HepG2 (cell line): ENCODE data around the gene KLHL35. TPM values are rescaled to one million over a fixed set of nuclear protein-coding genes. Genes with fewer than 3 reads are reported as not detected.

Source experiments
- ATAC-seq: fragments of 200-7000 bp; cut with Tn5 transposase; 3 replicates; pipeline ENCODE4 v1.9.1; 2020; ENCODE audit warnings: mild to moderate bottlenecking, moderate library complexity
- BruUV-seq: library from RNA; stranded (reverse); fragments of 400-500 nt; replicated peaks from 2 replicates; lab custom pipeline; 2021; lab: Mats Ljungman, UMichigan
- CTCF ChIA-PET: fragments of 300-600 bp; formaldehyde crosslinking; extraction: SDS; loops from one replicate; lab custom pipeline; 2021; ENCODE audit warnings: low total read pairs, inconsistent platforms, low intra/inter-chr PET ratio; lab: Yijun Ruan, JAX
- POLR2A ChIA-PET: fragments of 350-600 bp; sonication (Branson Sonifier 250); formaldehyde crosslinking; loops from one replicate; lab custom pipeline; 2020; ENCODE audit warnings: antibody characterized with exemption, inconsistent platforms; lab: Yijun Ruan, JAX
- DNase-seq: peaks from one replicate; pipeline ENCODE4 v3.0.0-alpha.2; 2015; ENCODE audit warnings: low spot score
- FAIRE-seq: peaks from 3 replicates; lab custom pipeline; 2011; peaks lifted over from hg19 to GRCh38; lab: Jason Lieb, UNC
- H2AFZ ChIP-seq: one replicate; pipeline ENCODE4 v1.6.1; 2011; ENCODE audit warnings: low read length, inconsistent platforms
- H3K27ac ChIP-seq: fragments of 300-600 bp; 3 replicates; pipeline ENCODE4 v1.8.0; 2011; ENCODE audit warnings: mixed run types, mild to moderate bottlenecking, mixed read lengths, low read length, inconsistent platforms; ENCODE audit not compliant: insufficient read depth; ENCODE audit errors: extremely low read length
- H3K27me3 ChIP-seq, 2 experiments: fragments of 200-600 bp in 1 of 2; 2 replicates in 1 of 2; 3 replicates in 1 of 2; pipeline versions ENCODE4 v1.6.0 to v1.8.0; 2011; ENCODE audit warnings: low read length in 2 of 2, mild to moderate bottlenecking in 2 of 2, moderate library complexity in 2 of 2, inconsistent platforms in 1 of 2; ENCODE audit not compliant: insufficient read depth in 2 of 2, control insufficient read depth in 1 of 2
- H3K36me3 ChIP-seq, 2 experiments: fragments of 200-600 bp in 1 of 2; replicated peaks in 1 of 2; 2 replicates in 1 of 2; 3 replicates in 1 of 2; pipeline versions ENCODE4 v1.5.1 to v1.8.0; 2011; ENCODE audit warnings: low read length in 2 of 2, inconsistent platforms in 1 of 2; ENCODE audit not compliant: insufficient read depth in 2 of 2, control insufficient read depth in 1 of 2
- H3K4me1 ChIP-seq: 2 replicates; pipeline ENCODE4 v1.5.1; 2012; ENCODE audit warnings: low read length, inconsistent platforms; ENCODE audit not compliant: insufficient read depth
- H3K4me2 ChIP-seq: 2 replicates; pipeline ENCODE4 v1.6.0; 2011; ENCODE audit warnings: low read depth, low read length, inconsistent platforms
- H3K4me3 ChIP-seq, 3 experiments: fragments of 200-600 bp in 1 of 3; sonication (generic), shearing (Covaris generic) in 1 of 3; replicated peaks in 1 of 3; 2 replicates each; pipeline ENCODE4 v1.5.1; 2011 to 2016; ENCODE audit warnings: low read length in 3 of 3, inconsistent platforms in 2 of 3, low read depth in 2 of 3, mild to moderate bottlenecking in 2 of 3, control low read depth in 1 of 3, mixed read lengths in 1 of 3; ENCODE audit not compliant: insufficient read depth in 1 of 3
- H3K79me2 ChIP-seq: one replicate; pipeline ENCODE4 v1.6.1; 2011; ENCODE audit warnings: low read length, inconsistent platforms; ENCODE audit not compliant: insufficient read depth
- H3K9ac ChIP-seq: 2 replicates; pipeline ENCODE4 v1.6.0; 2011; ENCODE audit warnings: mild to moderate bottlenecking, low read depth, low read length, inconsistent platforms; ENCODE audit not compliant: insufficient read depth
- H3K9me3 ChIP-seq: 2 replicates; pipeline ENCODE4 v1.5.1; 2012; ENCODE audit warnings: mild to moderate bottlenecking, low read length
- H4K20me1 ChIP-seq: 2 replicates; pipeline ENCODE4 v1.6.0; 2011; ENCODE audit warnings: inconsistent platforms, mild to moderate bottlenecking, low read length, moderate library complexity; ENCODE audit not compliant: insufficient read depth
- CBX1 ChIP-seq: IDR thresholded peaks from one replicate; pipeline ENCODE4 v1.6.1; 2016; ENCODE audit warnings: antibody characterized with exemption, low read depth
- FOXA1 ChIP-seq, 2 experiments: fragments of 450-650 bp in 1 of 2; sonication (generic) in 1 of 2; formaldehyde crosslinking in 1 of 2; IDR thresholded peaks; 2 replicates each; pipeline versions ENCODE4 v1.4.0 to v1.6.1; 2016 to 2020; ENCODE audit warnings: missing genetic modification reagents in 1 of 2
- HMGA1 ChIP-seq: sonication (generic); formaldehyde crosslinking; conservative IDR thresholded peaks from 2 replicates; pipeline ENCODE4 v1.4.0; 2020; ENCODE audit warnings: missing genetic modification reagents
- HNRNPL ChIP-seq: fragments of 200-400 bp; formaldehyde crosslinking; IDR thresholded peaks from 2 replicates; pipeline ENCODE4 v1.6.1; 2017; ENCODE audit warnings: mild to moderate bottlenecking, low read depth, low read length
- ISX ChIP-seq: sonication (generic); formaldehyde crosslinking; conservative IDR thresholded peaks from 2 replicates; pipeline ENCODE4 v1.5.0; 2020; ENCODE audit warnings: missing genetic modification reagents
- KDM1A ChIP-seq: IDR thresholded peaks from 2 replicates; pipeline ENCODE4 v1.6.1; 2016; ENCODE audit warnings: missing compliant biosample characterization
- NFIB ChIP-seq: sonication (generic); formaldehyde crosslinking; IDR thresholded peaks from 2 replicates; pipeline ENCODE4 v1.9.0; 2021; ENCODE audit warnings: missing genetic modification reagents, mild to moderate bottlenecking, borderline replicate concordance
- PAWR ChIP-seq: sonication (generic); formaldehyde crosslinking; IDR thresholded peaks from 2 replicates; pipeline ENCODE4 v1.4.0; 2020; ENCODE audit warnings: missing genetic modification reagents, mild to moderate bottlenecking, borderline replicate concordance
- SMAD9 ChIP-seq: sonication (generic); formaldehyde crosslinking; IDR thresholded peaks from 2 replicates; pipeline ENCODE4 v1.5.1; 2020; ENCODE audit warnings: mild to moderate bottlenecking, missing genetic modification reagents
- SRSF9 ChIP-seq: fragments of 200-400 bp; formaldehyde crosslinking; IDR thresholded peaks from 2 replicates; pipeline ENCODE4 v1.6.1; 2018; ENCODE audit warnings: borderline replicate concordance, mild to moderate bottlenecking, low read depth, low read length; ENCODE audit not compliant: insufficient read depth, poor library complexity, severe bottlenecking
- ZC3H13 ChIP-seq: sonication (generic); formaldehyde crosslinking; IDR thresholded peaks from 2 replicates; pipeline ENCODE4 v1.8.1; 2023; ENCODE audit warnings: mild to moderate bottlenecking, missing genetic modification reagents, moderate library complexity
- ZFX ChIP-seq: sonication (generic); formaldehyde crosslinking; IDR thresholded peaks from 2 replicates; pipeline ENCODE4 v1.4.0; 2020; ENCODE audit warnings: mild to moderate bottlenecking, low read depth, missing genetic modification reagents, moderate library complexity
- ZNF24 ChIP-seq: fragments of 450-650 bp; IDR thresholded peaks from 2 replicates; pipeline ENCODE4 v1.6.1; 2017; ENCODE audit warnings: antibody characterized with exemption, mild to moderate bottlenecking
- ZNF615 ChIP-seq: sonication (generic); formaldehyde crosslinking; IDR thresholded peaks from 2 replicates; pipeline ENCODE4 v1.5.0; 2020; ENCODE audit warnings: mild to moderate bottlenecking, missing genetic modification reagents, borderline replicate concordance
- WGBS: methylation state at CpG from one replicate; pipeline ENCODE4 v1.1.6; 2017; ENCODE audit warnings: low lambda C conversion rate; 5-methylcytosine and 5-hydroxymethylcytosine counted together
- in situ Hi-C: cut with HindIII; loops from 2 replicates; pipeline ENCODE4 v1.10.0; 2017; ENCODE audit warnings: low pct_unique_long_range_greater_than_20kb; ENCODE audit not compliant: extremely low pct_ligation_motif_present
- intact Hi-C: fragments of 100-400 bp; cut with micrococcal nuclease; formaldehyde crosslinking; loops from one replicate; pipeline ENCODE4 v1.10.0; 2022; ENCODE audit not compliant: unreplicated experiment
- polyA plus RNA-seq, 8 experiments: library from polyadenylated mRNA; depleted of rRNA in 3 of 8; stranded (reverse) in 7 of 8; unstranded in 1 of 8; fragments of >200 nt; fragmentation: Illumina TruSeq in 4 of 8; extraction: Trizol in 4 of 8; gene quantifications; 2 replicates each; pipeline versions ENCODE4 v1.2.1 to v1.2.3, GENCODE V29; 2011 to 2016; ENCODE audit warnings: low read depth in 4 of 8, missing spikeins in 1 of 8, mixed read lengths in 1 of 8; ENCODE audit not compliant: insufficient read depth in 1 of 8
- total RNA-seq, 5 experiments: library from RNA; depleted of rRNA; stranded (reverse); fragments of >200 nt; fragmentation: Illumina TruSeq; extraction: Trizol; gene quantifications; 2 replicates each; pipeline ENCODE4 v1.2.3, GENCODE V29; 2016; ENCODE audit warnings: low read depth in 1 of 5
- TF ChIP-seq, protein P1 (sequence below): IDR thresholded peaks from 2 replicates; pipeline ENCODE4 v1.6.1; 2016; ENCODE audit warnings: missing compliant biosample characterization, missing genetic modification reagents, borderline replicate concordance
- TF ChIP-seq, protein P2 (sequence below): sonication (generic); formaldehyde crosslinking; IDR thresholded peaks from 2 replicates; pipeline ENCODE4 v1.4.0; 2020; ENCODE audit warnings: missing genetic modification reagents

KLHL35 gene
- total and polyA plus RNA-seq, 2 of the 13 experiments (the other 11 are each of a cell fraction or from before 2014, with no cell fraction given): not detected

DNA sequence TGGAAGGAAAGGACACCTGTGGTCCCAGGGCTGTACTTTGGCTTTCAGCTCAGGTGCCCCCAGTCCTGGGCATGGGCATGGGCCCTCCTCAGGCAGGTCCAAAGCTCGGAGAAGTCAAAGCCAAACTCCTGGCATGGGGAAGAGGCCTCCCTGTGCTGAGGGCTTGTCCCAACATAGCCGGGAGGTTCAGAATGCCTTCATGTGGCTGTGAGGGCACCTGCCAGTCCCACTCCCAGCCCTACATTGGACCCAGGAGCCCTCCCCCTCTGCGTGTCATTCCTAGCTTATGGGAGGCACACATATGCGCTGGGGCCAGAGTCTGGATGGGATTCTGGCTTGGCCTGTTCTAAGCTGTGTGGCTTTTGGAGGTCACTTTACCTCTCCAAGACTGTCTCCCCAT, 1.0 kb upstream of the KLHL35 start:
- FAIRE-seq (no peak), ATAC-seq (no peak), DNase-seq (no peak)
- no peak overlapping the region for H3K27ac ChIP-seq
- H3K36me3 ChIP-seq: peaks cover 5 to 28% of the 10 kb centered on the region in 2 experiments; a peak in 2 of 5 replicates
- BruUV-seq: no TSS peak
- ChIA-PET CTCF (no interaction called here), POLR2A (interaction anchor here (1.1 to 2.3 kb wide), 3 partner anchors 21 to 91 kb away, joined by 3 to 6 read pairs (median 3); no protein-coding TSS in a partner anchor)
- no CpG with 5 or more reads among the region's 4 CpGs for WGBS
- H3K9me3 ChIP-seq: no peaks in the 10 kb centered on the region
- TF ChIP-seq ZNF615 (CRISPR knock-in tag) (no peak), HNRNPL (0 out of 2 replicates have a peak, but pooled peaks have one; percentile 17), FOXA1 (IDR thresholded peaks at IDR 0.05) (no peak), FOXA1 (CRISPR knock-in tag; IDR thresholded peaks at IDR 0.05) (no peak), ZC3H13 (CRISPR knock-in tag) (0 out of 2 replicates have a peak, but pooled peaks have one; percentile 9)
- H3K79me2 ChIP-seq: no peaks in the 10 kb centered on the region
- intact Hi-C loops: no loop called here
- H3K4me1 ChIP-seq: peaks cover 35% of the 10 kb centered on the region
- no peak overlapping the region for H3K9ac ChIP-seq
- no peak overlapping the region for H2AFZ ChIP-seq
- no peak overlapping the region for H3K4me2 ChIP-seq
- no peaks in the 10 kb centered on the region for H4K20me1 ChIP-seq
- H3K27me3 ChIP-seq: peaks cover 3 to 22% of the 10 kb centered on the region in 2 experiments; a peak in 4 of 5 replicates
- in situ Hi-C loops: no loop called here
- no peak overlapping the region for H3K4me3 ChIP-seq

DNA sequence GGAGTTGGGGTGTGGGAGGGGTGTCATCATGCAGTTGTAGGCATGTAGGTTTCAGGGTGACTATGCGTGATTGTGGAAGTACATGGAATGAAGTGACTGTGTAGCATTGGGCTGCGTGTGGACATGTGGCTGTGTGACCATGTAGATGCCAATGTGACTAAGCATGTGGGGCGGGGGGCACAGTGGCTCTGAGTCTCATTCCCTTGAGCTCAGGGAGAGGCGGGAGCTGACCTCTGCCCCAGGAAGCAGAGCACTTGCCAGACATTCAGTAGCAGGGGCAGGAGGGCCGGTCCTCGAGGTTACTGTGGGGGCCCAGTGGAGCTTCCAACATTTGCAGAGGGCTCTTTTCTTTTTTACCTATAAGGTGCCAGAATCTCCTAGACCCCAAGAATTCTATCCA, 440 bp upstream of the KLHL35 start:
- ATAC-seq (no peak), DNase-seq (no peak), FAIRE-seq (no peak)
- H3K4me3 ChIP-seq: no peak overlapping the region
- H3K4me2 ChIP-seq: no peak overlapping the region
- no peaks in the 10 kb centered on the region for H3K9me3 ChIP-seq
- peaks cover 4 to 28% of the 10 kb centered on the region in 2 experiments; a peak in 2 of 5 replicates for H3K36me3 ChIP-seq
- ChIA-PET CTCF (no interaction called here), POLR2A (interaction anchor here (1.1 to 2.3 kb wide), 3 partner anchors 20 to 91 kb away, joined by 3 to 6 read pairs (median 3); no protein-coding TSS in a partner anchor)
- H3K9ac ChIP-seq: no peak overlapping the region
- no peak overlapping the region for H2AFZ ChIP-seq
- H3K27me3 ChIP-seq: peaks cover 3 to 25% of the 10 kb centered on the region in 2 experiments; a peak in 4 of 5 replicates
- in situ Hi-C loops: no loop called here
- 58% methylated on average over 6 of the region's 6 CpGs for WGBS
- intact Hi-C loops: no loop called here
- no peak overlapping the region for H3K27ac ChIP-seq
- no TSS peak for BruUV-seq
- peaks cover 39% of the 10 kb centered on the region for H3K4me1 ChIP-seq
- no peaks in the 10 kb centered on the region for H4K20me1 ChIP-seq
- no peaks in the 10 kb centered on the region for H3K79me2 ChIP-seq
- TF ChIP-seq ZNF24 (no peak), NFIB (CRISPR knock-in tag) (no peak), ZFX (CRISPR knock-in tag) (0 out of 2 replicates have a peak, but pooled peaks have one; percentile 8), ISX (CRISPR knock-in tag) (no peak), CBX1 (no peak), SMAD9 (no peak), KDM1A (CRISPR knock-in tag) (no peak), SRSF9 (no peak), PAWR (CRISPR knock-in tag) (no peak), HMGA1 (CRISPR knock-in tag) (no peak)
- TF ChIP-seq, protein P1, sequence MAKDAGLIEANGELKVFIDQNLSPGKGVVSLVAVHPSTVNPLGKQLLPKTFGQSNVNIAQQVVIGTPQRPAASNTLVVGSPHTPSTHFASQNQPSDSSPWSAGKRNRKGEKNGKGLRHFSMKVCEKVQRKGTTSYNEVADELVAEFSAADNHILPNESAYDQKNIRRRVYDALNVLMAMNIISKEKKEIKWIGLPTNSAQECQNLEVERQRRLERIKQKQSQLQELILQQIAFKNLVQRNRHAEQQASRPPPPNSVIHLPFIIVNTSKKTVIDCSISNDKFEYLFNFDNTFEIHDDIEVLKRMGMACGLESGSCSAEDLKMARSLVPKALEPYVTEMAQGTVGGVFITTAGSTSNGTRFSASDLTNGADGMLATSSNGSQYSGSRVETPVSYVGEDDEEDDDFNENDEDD (CRISPR knock-in tag): no peak
- TF ChIP-seq, protein P2, sequence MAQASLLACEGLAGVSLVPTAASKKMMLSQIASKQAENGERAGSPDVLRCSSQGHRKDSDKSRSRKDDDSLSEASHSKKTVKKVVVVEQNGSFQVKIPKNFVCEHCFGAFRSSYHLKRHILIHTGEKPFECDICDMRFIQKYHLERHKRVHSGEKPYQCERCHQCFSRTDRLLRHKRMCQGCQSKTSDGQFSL (CRISPR knock-in tag): 0 out of 2 replicates have a peak, but pooled peaks have one; percentile 21
